ENCODE measurements around the gene CACNA1D.

DNA sequence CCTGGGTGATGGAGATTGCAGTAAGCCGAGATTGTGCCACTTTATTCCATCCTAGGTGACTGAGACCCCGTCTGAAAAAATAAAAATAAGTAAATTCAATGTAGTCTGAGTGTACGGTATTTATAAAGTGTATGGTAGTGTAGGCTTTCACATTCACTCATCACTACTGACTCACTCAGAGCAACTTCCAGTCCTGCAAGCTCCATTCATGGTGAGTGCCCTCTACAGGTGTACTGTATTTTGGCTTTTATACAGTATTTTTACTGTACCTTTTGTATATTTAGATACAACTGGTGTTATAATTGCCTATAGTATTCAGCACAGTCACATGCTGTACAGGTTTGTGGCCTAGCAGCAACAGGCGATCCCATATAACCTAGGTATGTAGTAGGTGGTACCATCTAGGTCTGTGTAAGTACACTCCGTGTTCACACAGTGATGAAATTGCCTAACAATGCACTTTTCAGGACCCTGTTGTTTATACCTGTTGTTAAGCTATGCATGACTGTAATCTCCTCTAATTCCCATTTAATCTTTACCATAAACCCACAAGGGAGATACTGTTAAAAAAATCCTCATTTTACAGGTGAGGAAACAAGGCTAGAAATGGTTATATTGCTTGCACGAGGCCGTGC, 19.3 kb downstream of the CACNA1D start:
- no peak for TF ChIP-seq POLR2A (IDR thresholded peaks at IDR 0.05)
- TF ChIP-seq EP300 (IDR thresholded peaks at IDR 0.05; ENCODE audit: low read depth), result no peak
- TF ChIP-seq, protein P1, sequence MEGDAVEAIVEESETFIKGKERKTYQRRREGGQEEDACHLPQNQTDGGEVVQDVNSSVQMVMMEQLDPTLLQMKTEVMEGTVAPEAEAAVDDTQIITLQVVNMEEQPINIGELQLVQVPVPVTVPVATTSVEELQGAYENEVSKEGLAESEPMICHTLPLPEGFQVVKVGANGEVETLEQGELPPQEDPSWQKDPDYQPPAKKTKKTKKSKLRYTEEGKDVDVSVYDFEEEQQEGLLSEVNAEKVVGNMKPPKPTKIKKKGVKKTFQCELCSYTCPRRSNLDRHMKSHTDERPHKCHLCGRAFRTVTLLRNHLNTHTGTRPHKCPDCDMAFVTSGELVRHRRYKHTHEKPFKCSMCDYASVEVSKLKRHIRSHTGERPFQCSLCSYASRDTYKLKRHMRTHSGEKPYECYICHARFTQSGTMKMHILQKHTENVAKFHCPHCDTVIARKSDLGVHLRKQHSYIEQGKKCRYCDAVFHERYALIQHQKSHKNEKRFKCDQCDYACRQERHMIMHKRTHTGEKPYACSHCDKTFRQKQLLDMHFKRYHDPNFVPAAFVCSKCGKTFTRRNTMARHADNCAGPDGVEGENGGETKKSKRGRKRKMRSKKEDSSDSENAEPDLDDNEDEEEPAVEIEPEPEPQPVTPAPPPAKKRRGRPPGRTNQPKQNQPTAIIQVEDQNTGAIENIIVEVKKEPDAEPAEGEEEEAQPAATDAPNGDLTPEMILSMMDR (IDR thresholded peaks at IDR 0.05), result peak in 1 of 5 experiments; percentile 9
